ENCODE data around the gene PARVB. TPM values are rescaled to one million over a fixed set of nuclear protein-coding genes. Genes with fewer than 3 reads are reported as not detected.

Gene PARVB
- total RNA-seq, 1 donor from 2014 or later: 53.2 TPM

- no peak for DNase-seq (ENCODE audit: low read depth)
Observed at GRCh38 chr22:44131989-44132685, 108.0 kb downstream of the PARVB start.

- DNase-seq (ENCODE audit: low read depth): no peak
Observed at GRCh38 chr22:44132724-44133123, 108.6 kb downstream of the PARVB start.

GRCh38 chr22:44133161-44133560 is 109.1 kb downstream of the PARVB start:
- peak; percentile 71 for DNase-seq (ENCODE audit: low read depth)

- peak; percentile 96 for DNase-seq (ENCODE audit: low read depth)
Observed at GRCh38 chr22:44133901-44134571, 109.9 kb downstream of the PARVB start.

- no peak for DNase-seq (ENCODE audit: low read depth)
Observed at GRCh38 chr22:44136112-44136511, 112.0 kb downstream of the PARVB start.

- DNase-seq (ENCODE audit: low read depth): no peak
Observed at GRCh38 chr22:44136786-44137185, 112.7 kb downstream of the PARVB start.

GRCh38 chr22:44137415-44137814 is 113.3 kb downstream of the PARVB start:
- DNase-seq (ENCODE audit: low read depth): no peak

- no peak for DNase-seq (ENCODE audit: low read depth)
Observed at GRCh38 chr22:44139773-44140172, 115.7 kb downstream of the PARVB start.

GRCh38 chr22:44142421-44143104 is 118.5 kb downstream of the PARVB start:
- DNase-seq (ENCODE audit: low read depth): no peak

GRCh38 chr22:44143105-44143474 is 119.0 kb downstream of the PARVB start:
- no peak for DNase-seq (ENCODE audit: low read depth)

GRCh38 chr22:44143579-44143978 is 119.5 kb downstream of the PARVB start:
- no peak for DNase-seq (ENCODE audit: low read depth)

GRCh38 chr22:44144046-44144569 is 120.0 kb downstream of the PARVB start:
- no peak for DNase-seq (ENCODE audit: low read depth)

- no peak for DNase-seq (ENCODE audit: low read depth)
Observed at GRCh38 chr22:44145544-44145943, 121.4 kb downstream of the PARVB start.

- DNase-seq (ENCODE audit: low read depth): no peak
Observed at GRCh38 chr22:44146088-44146861, 122.2 kb downstream of the PARVB start.

- DNase-seq (ENCODE audit: low read depth): no peak
Observed at GRCh38 chr22:44147008-44147645, 123.0 kb downstream of the PARVB start.

- DNase-seq (ENCODE audit: low read depth): no peak
Observed at GRCh38 chr22:44147821-44148574, 123.9 kb downstream of the PARVB start.

GRCh38 chr22:44151676-44152075 is 127.6 kb downstream of the PARVB start:
- DNase-seq (ENCODE audit: low read depth): peak; percentile 62

- DNase-seq (ENCODE audit: low read depth): no peak
Observed at GRCh38 chr22:44153710-44154109, 129.6 kb downstream of the PARVB start.

GRCh38 chr22:44154436-44154942 is 130.4 kb downstream of the PARVB start:
- DNase-seq (ENCODE audit: low read depth): peak; percentile 23

- DNase-seq (ENCODE audit: low read depth): no peak
Observed at GRCh38 chr22:44155115-44155514, 131.0 kb downstream of the PARVB start.
